SU-DHL-6 (cell line): ENCODE measurements around the gene ACACA.

ENCODE experiments used
- EZH2phosphoT487 ChIP-seq: fragments of 200-600 bp; sonication (generic), shearing (Covaris generic); conservative IDR thresholded peaks from 2 replicates; pipeline ENCODE4 v1.6.1; 2018; ENCODE audit warnings: mild to moderate bottlenecking, antibody characterized with exemption, low read length, moderate library complexity, mixed read lengths
- TF ChIP-seq, protein P1 (sequence below): fragments of 200-600 bp; sonication (generic); IDR thresholded peaks from one replicate; pipeline ENCODE4 v1.5.1; 2017; ENCODE audit warnings: antibody characterized with exemption, mild to moderate bottlenecking, low read length, moderate library complexity; ENCODE audit not compliant: insufficient read depth, poor library complexity, severe bottlenecking

DNA sequence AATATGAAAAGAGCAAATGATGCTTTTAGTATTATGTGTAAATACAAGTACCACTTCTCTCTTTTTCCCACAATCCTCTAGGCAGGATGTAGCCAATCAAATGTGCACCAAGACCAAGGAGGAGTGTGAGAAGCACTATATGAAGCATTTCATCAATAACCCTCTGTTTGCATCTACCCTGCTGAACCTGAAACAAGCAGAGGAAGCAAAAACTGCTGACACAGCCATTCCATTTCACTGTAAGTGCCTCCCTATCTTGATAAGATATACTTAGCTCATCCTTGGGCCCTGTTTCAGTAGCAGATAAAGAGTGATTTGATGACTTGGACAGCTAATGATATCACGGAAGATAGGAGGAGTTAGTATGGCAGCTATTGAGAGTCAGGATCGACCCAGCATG, 33.8 kb upstream of the ACACA start:
- TF ChIP-seq, protein P1, sequence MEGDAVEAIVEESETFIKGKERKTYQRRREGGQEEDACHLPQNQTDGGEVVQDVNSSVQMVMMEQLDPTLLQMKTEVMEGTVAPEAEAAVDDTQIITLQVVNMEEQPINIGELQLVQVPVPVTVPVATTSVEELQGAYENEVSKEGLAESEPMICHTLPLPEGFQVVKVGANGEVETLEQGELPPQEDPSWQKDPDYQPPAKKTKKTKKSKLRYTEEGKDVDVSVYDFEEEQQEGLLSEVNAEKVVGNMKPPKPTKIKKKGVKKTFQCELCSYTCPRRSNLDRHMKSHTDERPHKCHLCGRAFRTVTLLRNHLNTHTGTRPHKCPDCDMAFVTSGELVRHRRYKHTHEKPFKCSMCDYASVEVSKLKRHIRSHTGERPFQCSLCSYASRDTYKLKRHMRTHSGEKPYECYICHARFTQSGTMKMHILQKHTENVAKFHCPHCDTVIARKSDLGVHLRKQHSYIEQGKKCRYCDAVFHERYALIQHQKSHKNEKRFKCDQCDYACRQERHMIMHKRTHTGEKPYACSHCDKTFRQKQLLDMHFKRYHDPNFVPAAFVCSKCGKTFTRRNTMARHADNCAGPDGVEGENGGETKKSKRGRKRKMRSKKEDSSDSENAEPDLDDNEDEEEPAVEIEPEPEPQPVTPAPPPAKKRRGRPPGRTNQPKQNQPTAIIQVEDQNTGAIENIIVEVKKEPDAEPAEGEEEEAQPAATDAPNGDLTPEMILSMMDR, result no peak
- no peak for TF ChIP-seq EZH2phosphoT487
